Nephron (organoid): Measurements from ENCODE around the gene USP6NL.

Experiments used
- H3K27ac Mint-ChIP-seq, 3 experiments: 2 replicates each; pipeline ENCODE4 v1.8.0; 2020; ENCODE audit warnings: mixed read lengths in 3 of 3, mild to moderate bottlenecking in 2 of 3, moderate library complexity in 1 of 3
- H3K27me3 Mint-ChIP-seq: 2 replicates; pipeline ENCODE4 v1.8.0; 2021; ENCODE audit warnings: low read depth, mild to moderate bottlenecking, moderate library complexity, mixed read lengths
- H3K36me3 Mint-ChIP-seq: 2 replicates; pipeline ENCODE4 v1.8.0; 2020; ENCODE audit warnings: low read depth, mixed read lengths
- H3K4me1 Mint-ChIP-seq: 2 replicates; pipeline ENCODE4 v1.8.0; 2020; ENCODE audit warnings: mixed read lengths
- H3K4me3 Mint-ChIP-seq, 3 experiments: 2 replicates each; pipeline ENCODE4 v1.8.0; 2020; ENCODE audit warnings: mild to moderate bottlenecking in 3 of 3, mixed read lengths in 3 of 3, moderate library complexity in 2 of 3
- H3K9me3 Mint-ChIP-seq: 2 replicates; pipeline ENCODE4 v1.8.0; 2020; ENCODE audit warnings: mixed read lengths
- TF ChIP-seq, protein P1 (sequence below), 3 experiments: fragments of 200-600 bp; sonication (generic); IDR thresholded peaks; one replicate each; pipeline ENCODE4 v1.5.0; 2021; ENCODE audit warnings: antibody characterized with exemption in 3 of 3; ENCODE audit not compliant: unreplicated experiment in 3 of 3

The USP6NL gene

DNA sequence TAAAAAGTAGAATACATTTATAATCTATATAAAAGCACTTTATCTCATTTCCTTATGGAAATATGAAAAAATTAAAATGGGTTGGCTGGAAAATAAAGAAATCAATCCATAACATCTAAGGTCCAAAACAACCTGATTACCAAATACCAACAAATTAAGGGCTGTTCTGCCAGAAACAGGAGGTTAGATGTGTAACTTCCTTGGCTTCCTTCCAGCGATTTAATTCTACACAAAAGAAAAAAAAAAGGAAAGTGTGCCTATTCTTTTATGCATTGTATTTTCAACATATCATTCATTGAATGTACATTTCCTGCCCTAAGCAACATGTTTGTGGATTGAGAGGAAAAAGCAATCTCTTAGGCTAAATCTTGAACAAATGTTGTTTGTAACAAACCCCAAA, 36.2 kb upstream of the USP6NL start:
- H3K27me3 Mint-ChIP-seq = peaks cover 7% of the 10 kb centered on the region
- H3K36me3 Mint-ChIP-seq = no peaks in the 10 kb centered on the region
- TF ChIP-seq, protein P1, sequence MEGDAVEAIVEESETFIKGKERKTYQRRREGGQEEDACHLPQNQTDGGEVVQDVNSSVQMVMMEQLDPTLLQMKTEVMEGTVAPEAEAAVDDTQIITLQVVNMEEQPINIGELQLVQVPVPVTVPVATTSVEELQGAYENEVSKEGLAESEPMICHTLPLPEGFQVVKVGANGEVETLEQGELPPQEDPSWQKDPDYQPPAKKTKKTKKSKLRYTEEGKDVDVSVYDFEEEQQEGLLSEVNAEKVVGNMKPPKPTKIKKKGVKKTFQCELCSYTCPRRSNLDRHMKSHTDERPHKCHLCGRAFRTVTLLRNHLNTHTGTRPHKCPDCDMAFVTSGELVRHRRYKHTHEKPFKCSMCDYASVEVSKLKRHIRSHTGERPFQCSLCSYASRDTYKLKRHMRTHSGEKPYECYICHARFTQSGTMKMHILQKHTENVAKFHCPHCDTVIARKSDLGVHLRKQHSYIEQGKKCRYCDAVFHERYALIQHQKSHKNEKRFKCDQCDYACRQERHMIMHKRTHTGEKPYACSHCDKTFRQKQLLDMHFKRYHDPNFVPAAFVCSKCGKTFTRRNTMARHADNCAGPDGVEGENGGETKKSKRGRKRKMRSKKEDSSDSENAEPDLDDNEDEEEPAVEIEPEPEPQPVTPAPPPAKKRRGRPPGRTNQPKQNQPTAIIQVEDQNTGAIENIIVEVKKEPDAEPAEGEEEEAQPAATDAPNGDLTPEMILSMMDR (IDR thresholded peaks at IDR 0.05; ENCODE audit: unreplicated experiment in 3 of 3) = no peak
- no peak overlapping the region for H3K27ac Mint-ChIP-seq
- no peak overlapping the region for H3K4me3 Mint-ChIP-seq
- no peaks in the 10 kb centered on the region for H3K9me3 Mint-ChIP-seq
- no peaks in the 10 kb centered on the region for H3K4me1 Mint-ChIP-seq

GRCh38 chr10:11646450-11646849, 35.0 kb upstream of the USP6NL start:
- Mint-ChIP-seq H3K27ac (no peak overlapping the region), H3K27me3 (peaks cover 5% of the 10 kb centered on the region)
- TF ChIP-seq, protein P1 (IDR thresholded peaks at IDR 0.05; ENCODE audit: unreplicated experiment in 3 of 3) = no peak

DNA sequence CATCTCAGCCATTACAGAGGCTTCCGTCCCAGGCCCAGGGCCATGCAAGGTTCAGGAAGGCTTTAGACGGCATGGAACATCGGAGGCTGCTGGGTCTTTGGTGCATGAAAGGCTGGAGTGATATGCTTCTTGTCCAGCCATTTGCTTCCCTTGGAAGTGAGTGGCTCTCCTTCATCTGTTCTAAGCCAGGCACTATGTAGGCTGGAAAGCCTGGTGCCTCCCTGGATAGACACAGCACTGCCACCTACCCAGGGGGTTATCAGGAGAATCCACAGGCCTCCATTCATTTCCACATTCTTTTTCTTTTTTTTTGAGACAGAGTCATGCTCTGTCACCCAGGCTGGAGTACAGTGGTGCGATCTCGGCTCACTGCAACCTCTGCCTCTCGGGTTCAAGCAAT, 31.6 kb upstream of the USP6NL start:
- Mint-ChIP-seq H3K27ac (no peak overlapping the region), H3K4me3 (no peak overlapping the region), H3K27me3 (peaks cover 7% of the 10 kb centered on the region), H3K4me1 (no peaks in the 10 kb centered on the region), H3K9me3 (no peaks in the 10 kb centered on the region), H3K36me3 (no peaks in the 10 kb centered on the region)
- TF ChIP-seq, protein P1 (IDR thresholded peaks at IDR 0.05; ENCODE audit: unreplicated experiment in 3 of 3) = no peak

More at GRCh38 chr10:11646450-11646849, 35.0 kb upstream of the USP6NL start:
- Mint-ChIP-seq H3K36me3 (no peaks in the 10 kb centered on the region), H3K4me1 (no peaks in the 10 kb centered on the region), H3K9me3 (no peaks in the 10 kb centered on the region), H3K4me3 (no peak overlapping the region)

- Mint-ChIP-seq H3K36me3 (no peaks in the 10 kb centered on the region), H3K27me3 (peaks cover 7% of the 10 kb centered on the region), H3K4me3 (no peak overlapping the region), H3K9me3 (no peaks in the 10 kb centered on the region), H3K27ac (no peak overlapping the region), H3K4me1 (no peaks in the 10 kb centered on the region)
- TF ChIP-seq, protein P1 (IDR thresholded peaks at IDR 0.05; ENCODE audit: unreplicated experiment in 3 of 3) = no peak
Measured at GRCh38 chr10:11642566-11642965, 31.1 kb upstream of the USP6NL start.

- Mint-ChIP-seq H3K4me1 (no peaks in the 10 kb centered on the region), H3K27me3 (peaks cover 7% of the 10 kb centered on the region), H3K36me3 (no peaks in the 10 kb centered on the region), H3K4me3 (no peak overlapping the region), H3K27ac (no peak overlapping the region), H3K9me3 (no peaks in the 10 kb centered on the region)
- TF ChIP-seq, protein P1 (IDR thresholded peaks at IDR 0.05; ENCODE audit: unreplicated experiment in 3 of 3) = no peak
Measured at GRCh38 chr10:11639849-11640764, 28.7 kb upstream of the USP6NL start.

- TF ChIP-seq, protein P1 (IDR thresholded peaks at IDR 0.05; ENCODE audit: unreplicated experiment in 3 of 3) = no peak
- H3K9me3 Mint-ChIP-seq = no peaks in the 10 kb centered on the region
- no peaks in the 10 kb centered on the region for H3K4me1 Mint-ChIP-seq
- H3K27me3 Mint-ChIP-seq = peaks cover 7% of the 10 kb centered on the region
- no peak overlapping the region for H3K4me3 Mint-ChIP-seq
- no peak overlapping the region for H3K27ac Mint-ChIP-seq
- H3K36me3 Mint-ChIP-seq = no peaks in the 10 kb centered on the region
Measured at GRCh38 chr10:11639362-11639761, 27.9 kb upstream of the USP6NL start.
